TTC549 (cell line): ENCODE measurements around the gene PRKACA.
A peak's percentile ranks its signal among the peaks of the same experiment; 100 is the strongest.

Source experiments
- FAIRE-seq: peaks from 2 replicates; lab custom pipeline; 2012; peaks lifted over from hg19 to GRCh38; lab: Jason Lieb, UNC

Gene PRKACA

GRCh38 chr19:14117668-14118164 is at the start of gene PRKACA:
TSS of gene PRKACA (minus strand) at chr19:14117762. CDS start at chr19:14117547, 215 bp downstream.
- FAIRE-seq = peak; percentile 52

GRCh38 chr19:14166999-14167575 is 49.5 kb upstream of the PRKACA start:
- no peak for FAIRE-seq

GRCh38 chr19:14165990-14166830 is 48.6 kb upstream of the PRKACA start:
- FAIRE-seq = no peak

- no peak for FAIRE-seq
Observed at GRCh38 chr19:14164724-14165493, 47.3 kb upstream of the PRKACA start.

- FAIRE-seq = no peak
Observed at GRCh38 chr19:14164082-14164481, 46.5 kb upstream of the PRKACA start.

GRCh38 chr19:14162871-14163297 is 45.3 kb upstream of the PRKACA start:
- FAIRE-seq = no peak

- FAIRE-seq = no peak
Observed at GRCh38 chr19:14161305-14161704, 43.7 kb upstream of the PRKACA start.

- FAIRE-seq = no peak
Observed at GRCh38 chr19:14160017-14160703, 42.6 kb upstream of the PRKACA start.

GRCh38 chr19:14159059-14159458 is 41.5 kb upstream of the PRKACA start:
- no peak for FAIRE-seq

GRCh38 chr19:14158276-14159023 is 40.9 kb upstream of the PRKACA start:
- no peak for FAIRE-seq

GRCh38 chr19:14156971-14157717 is 39.6 kb upstream of the PRKACA start:
- FAIRE-seq = no peak

GRCh38 chr19:14156122-14156521 is 38.6 kb upstream of the PRKACA start:
- no peak for FAIRE-seq

- FAIRE-seq = no peak
Observed at GRCh38 chr19:14155371-14155770, 37.8 kb upstream of the PRKACA start.

- no peak for FAIRE-seq
Observed at GRCh38 chr19:14152713-14153112, 35.2 kb upstream of the PRKACA start.

- no peak for FAIRE-seq
Observed at GRCh38 chr19:14150770-14151661, 33.5 kb upstream of the PRKACA start.

- FAIRE-seq = no peak
Observed at GRCh38 chr19:14150041-14150769, 32.6 kb upstream of the PRKACA start.

GRCh38 chr19:14149509-14149994 is 32.0 kb upstream of the PRKACA start:
- no peak for FAIRE-seq

GRCh38 chr19:14148751-14149410 is 31.3 kb upstream of the PRKACA start:
- FAIRE-seq = no peak
